Measurements from ENCODE around the gene GIGYF2.

The GIGYF2 gene

GRCh38 chr2:232894746-232895145 is 197.6 kb downstream of the GIGYF2 start (continued):
- TF ChIP-seq, protein P1, sequence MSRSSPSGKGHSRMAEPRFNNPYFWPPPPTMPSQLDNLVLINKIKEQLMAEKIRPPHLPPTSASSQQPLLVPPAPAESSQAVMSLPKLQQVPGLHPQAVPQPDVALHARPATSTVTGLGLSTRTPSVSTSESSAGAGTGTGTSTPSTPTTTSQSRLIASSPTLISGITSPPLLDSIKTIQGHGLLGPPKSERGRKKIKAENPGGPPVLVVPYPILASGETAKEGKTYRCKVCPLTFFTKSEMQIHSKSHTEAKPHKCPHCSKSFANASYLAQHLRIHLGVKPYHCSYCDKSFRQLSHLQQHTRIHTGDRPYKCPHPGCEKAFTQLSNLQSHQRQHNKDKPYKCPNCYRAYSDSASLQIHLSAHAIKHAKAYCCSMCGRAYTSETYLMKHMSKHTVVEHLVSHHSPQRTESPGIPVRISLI (tag by site-specific recombination; IDR thresholded peaks at IDR 0.05), result no peak
- TF ChIP-seq ZNF223 (tag by site-specific recombination; IDR thresholded peaks at IDR 0.05), result no peak
- TF ChIP-seq GLIS1 (tag by site-specific recombination; IDR thresholded peaks at IDR 0.05), result no peak
- TF ChIP-seq PRDM6 (tag by site-specific recombination; IDR thresholded peaks at IDR 0.05), result no peak

GRCh38 chr2:232896111-232896510 is 199.0 kb downstream of the GIGYF2 start:
- TF ChIP-seq ZNF621 (tag by site-specific recombination; IDR thresholded peaks at IDR 0.05) (no peak), PRDM10 (tag by site-specific recombination; IDR thresholded peaks at IDR 0.05) (peak; percentile 53; the same call in 1 of the 2 replicates), ZNF473 (tag by site-specific recombination; IDR thresholded peaks at IDR 0.05) (no peak)
- Histone ChIP-seq H3K4me1 (ENCODE audit: control insufficient read depth, insufficient read depth, low read length) (no peaks in the 10 kb centered on the region), H3K4me3 (ENCODE audit: low read depth, low read length) (no peak overlapping the region), H3K36me3 (ENCODE audit: control insufficient read depth in 2 of 2, insufficient read depth in 1 of 2, low read length in 2 of 2) (peaks cover 0 to 6% of the 10 kb centered on the region in 2 experiments; a peak in 1 of 3 replicates), H3K27ac (ENCODE audit: extremely low read depth, low read depth, low read length) (no peak overlapping the region), H3K9me3 (ENCODE audit: control insufficient read depth, insufficient read depth, low read depth, low read length) (no peaks in the 10 kb centered on the region)
- POLR2A ChIA-PET, result no interaction called here
- CTCF ChIA-PET, result interaction anchor here (0.7 to 0.8 kb wide), 2 partner anchors 86 to 354 kb away, joined by 3 read pairs; no protein-coding TSS in a partner anchor

- ChIA-PET POLR2A (no interaction called here), CTCF (interaction anchor here (0.5 to 0.9 kb wide), 3 partner anchors 43 to 157 kb away, joined by 3 to 4 read pairs (median 3); no protein-coding TSS in a partner anchor)
- TF ChIP-seq ZNF561 (tag by site-specific recombination; IDR thresholded peaks at IDR 0.05; ENCODE audit: borderline replicate concordance), result no peak
- no peak for TF ChIP-seq ZNF112 (tag by site-specific recombination; IDR thresholded peaks at IDR 0.05)
- TF ChIP-seq, protein P2, sequence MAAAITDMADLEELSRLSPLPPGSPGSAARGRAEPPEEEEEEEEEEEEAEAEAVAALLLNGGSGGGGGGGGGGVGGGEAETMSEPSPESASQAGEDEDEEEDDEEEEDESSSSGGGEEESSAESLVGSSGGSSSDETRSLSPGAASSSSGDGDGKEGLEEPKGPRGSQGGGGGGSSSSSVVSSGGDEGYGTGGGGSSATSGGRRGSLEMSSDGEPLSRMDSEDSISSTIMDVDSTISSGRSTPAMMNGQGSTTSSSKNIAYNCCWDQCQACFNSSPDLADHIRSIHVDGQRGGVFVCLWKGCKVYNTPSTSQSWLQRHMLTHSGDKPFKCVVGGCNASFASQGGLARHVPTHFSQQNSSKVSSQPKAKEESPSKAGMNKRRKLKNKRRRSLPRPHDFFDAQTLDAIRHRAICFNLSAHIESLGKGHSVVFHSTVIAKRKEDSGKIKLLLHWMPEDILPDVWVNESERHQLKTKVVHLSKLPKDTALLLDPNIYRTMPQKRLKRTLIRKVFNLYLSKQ (tag by site-specific recombination; IDR thresholded peaks at IDR 0.05; ENCODE audit: borderline replicate concordance), result no peak
- TF ChIP-seq MEIS1 (CRISPR knock-in tag; IDR thresholded peaks at IDR 0.05; ENCODE audit: borderline replicate concordance), result no peak
- TF ChIP-seq ZBTB48 (tag by site-specific recombination; IDR thresholded peaks at IDR 0.05), result no peak
- TF ChIP-seq ZNF777 (tag by site-specific recombination; IDR thresholded peaks at IDR 0.05; ENCODE audit: borderline replicate concordance), result no peak
- TF ChIP-seq ZNF623 (tag by site-specific recombination; IDR thresholded peaks at IDR 0.05), result no peak
- TF ChIP-seq ZNF488 (tag by site-specific recombination; IDR thresholded peaks at IDR 0.05), result no peak
- TF ChIP-seq KLF8 (tag by site-specific recombination; IDR thresholded peaks at IDR 0.05), result no peak
- TF ChIP-seq ZBTB20 (tag by site-specific recombination; IDR thresholded peaks at IDR 0.05), result no peak
- no peak for TF ChIP-seq ZNF2 (tag by site-specific recombination; IDR thresholded peaks at IDR 0.05)
- TF ChIP-seq SETDB1 (IDR thresholded peaks at IDR 0.05; ENCODE audit: insufficient read length, low read length), result no peak
- TF ChIP-seq BCL11B (tag by site-specific recombination; IDR thresholded peaks at IDR 0.05; ENCODE audit: low read depth), result no peak
- no peak for TF ChIP-seq SP7 (tag by site-specific recombination; IDR thresholded peaks at IDR 0.05)
- no peak for TF ChIP-seq GFI1B (tag by site-specific recombination; IDR thresholded peaks at IDR 0.05)
Measured at GRCh38 chr2:232896720-232897597, 199.8 kb downstream of the GIGYF2 start.

More at GRCh38 chr2:232896720-232897597, 199.8 kb downstream of the GIGYF2 start:
- Histone ChIP-seq H3K9me3 (ENCODE audit: control insufficient read depth, insufficient read depth, low read depth, low read length) (no peaks in the 10 kb centered on the region), H3K27ac (ENCODE audit: extremely low read depth, low read depth, low read length) (no peak overlapping the region), H3K36me3 (ENCODE audit: control insufficient read depth in 2 of 2, insufficient read depth in 1 of 2, low read length in 2 of 2) (peaks cover 0 to 6% of the 10 kb centered on the region in 2 experiments; a peak in 1 of 3 replicates), H3K4me1 (ENCODE audit: control insufficient read depth, insufficient read depth, low read length) (no peaks in the 10 kb centered on the region), H3K4me3 (ENCODE audit: low read depth, low read length) (no peak overlapping the region)

Measured in HEK293 (cell line).